Measurements from ENCODE around the gene TNFAIP1. TPM values are rescaled to one million over a fixed set of nuclear protein-coding genes. Genes with fewer than 3 reads are reported as not detected.
A peak's percentile ranks its signal among the peaks of the same experiment; 100 is the strongest.

TNFAIP1 gene
- total and polyA plus RNA-seq, 5 donors from 2014 or later: 6.5 to 15.7 (median 9.7) TPM

DNA sequence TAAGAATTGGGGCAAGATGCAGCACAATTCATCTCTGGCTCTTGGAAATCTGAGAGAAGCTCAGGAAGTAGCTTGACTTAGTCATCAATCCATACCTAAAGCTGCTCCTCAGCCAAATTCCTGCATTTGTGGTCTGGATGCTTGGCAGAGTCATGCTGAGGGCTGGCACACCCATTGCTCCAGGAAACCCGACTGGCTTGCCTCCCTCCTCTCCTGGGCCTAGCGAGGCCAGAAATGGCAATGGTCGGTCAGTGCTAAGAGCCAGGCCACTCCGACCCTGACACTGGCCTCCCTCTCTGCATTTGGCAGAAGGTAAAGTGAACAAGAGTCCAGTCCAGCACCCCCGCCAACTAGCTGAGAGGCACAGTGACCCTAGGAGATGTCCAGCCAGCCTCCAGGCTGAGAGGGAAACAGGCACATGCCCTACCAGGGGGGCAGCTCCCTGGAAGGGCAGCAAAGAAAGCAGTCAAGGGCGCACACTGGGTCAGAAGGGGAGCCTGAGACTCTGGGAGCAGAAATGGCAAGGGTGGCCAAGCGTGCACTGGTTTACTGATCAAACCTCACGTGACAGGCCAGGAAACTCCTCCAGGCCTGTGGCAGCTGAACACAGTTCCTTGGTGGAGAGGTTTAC is 11.8 kb downstream of the TNFAIP1 start:
- H3K27me3 Mint-ChIP-seq: no peaks in the 10 kb centered on the region
- DNase-seq (no peak), ATAC-seq (ENCODE audit: low read depth in 2 of 2) (no peak)
- no peak overlapping the region for H3K4me3 Mint-ChIP-seq
- H3K9me3 Mint-ChIP-seq: no peaks in the 10 kb centered on the region
- Histone ChIP-seq H3K4me3 (ENCODE audit: low read depth, low read length) (no peak overlapping the region), H3K27ac (ENCODE audit: insufficient read depth, low read length, poor library complexity, severe bottlenecking) (no peak overlapping the region), H3K27me3 (ENCODE audit: control insufficient read depth, insufficient read depth, low read length) (no peaks in the 10 kb centered on the region), H3K9me3 (ENCODE audit: control insufficient read depth in 2 of 2, low read length in 2 of 2) (no peaks in the 10 kb centered on the region), H3K4me1 (ENCODE audit: control insufficient read depth, insufficient read depth, low read length, poor library complexity, severe bottlenecking) (no peaks in the 10 kb centered on the region), H3K36me3 (ENCODE audit: control insufficient read depth, insufficient read depth, low read length) (peaks cover 90% of the 10 kb centered on the region)
- H3K36me3 Mint-ChIP-seq: peaks cover 29% of the 10 kb centered on the region
- no peaks in the 10 kb centered on the region for H3K4me1 Mint-ChIP-seq
- no peak overlapping the region for H3K27ac Mint-ChIP-seq

DNA sequence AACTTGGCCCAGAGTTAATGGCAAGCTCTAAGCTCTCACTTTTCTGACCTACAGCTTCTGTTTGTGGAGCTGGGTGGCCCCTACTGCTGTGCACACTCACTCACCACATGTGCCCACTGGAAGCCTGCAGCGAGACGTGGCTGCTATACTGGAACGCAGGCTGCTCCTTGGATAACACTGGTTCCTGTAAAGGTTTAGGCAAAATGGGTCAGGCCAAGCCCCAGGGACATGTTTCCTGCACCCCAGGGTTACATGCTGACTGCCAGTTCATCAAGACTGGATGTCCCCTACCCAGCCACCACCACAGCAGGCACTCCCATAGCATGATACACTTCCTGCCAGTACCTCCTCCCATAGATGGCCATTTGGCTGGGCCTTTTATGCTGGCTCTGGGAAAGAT is 13.4 kb downstream of the TNFAIP1 start:
- Mint-ChIP-seq H3K9me3 (no peaks in the 10 kb centered on the region), H3K27ac (no peak overlapping the region), H3K4me3 (no peak overlapping the region), H3K27me3 (no peaks in the 10 kb centered on the region), H3K36me3 (peaks cover 27% of the 10 kb centered on the region), H3K4me1 (no peaks in the 10 kb centered on the region)
- Histone ChIP-seq H3K27me3 (ENCODE audit: control insufficient read depth, insufficient read depth, low read length) (no peaks in the 10 kb centered on the region), H3K4me1 (ENCODE audit: control insufficient read depth, insufficient read depth, low read length, poor library complexity, severe bottlenecking) (no peaks in the 10 kb centered on the region), H3K4me3 (ENCODE audit: low read depth, low read length) (no peak overlapping the region), H3K27ac (ENCODE audit: insufficient read depth, low read length, poor library complexity, severe bottlenecking) (no peak overlapping the region), H3K9me3 (ENCODE audit: control insufficient read depth in 2 of 2, low read length in 2 of 2) (no peaks in the 10 kb centered on the region), H3K36me3 (ENCODE audit: control insufficient read depth, insufficient read depth, low read length) (peaks cover 85% of the 10 kb centered on the region)
- DNase-seq: no peak
- no peak for ATAC-seq (ENCODE audit: low read depth in 2 of 2)

DNA sequence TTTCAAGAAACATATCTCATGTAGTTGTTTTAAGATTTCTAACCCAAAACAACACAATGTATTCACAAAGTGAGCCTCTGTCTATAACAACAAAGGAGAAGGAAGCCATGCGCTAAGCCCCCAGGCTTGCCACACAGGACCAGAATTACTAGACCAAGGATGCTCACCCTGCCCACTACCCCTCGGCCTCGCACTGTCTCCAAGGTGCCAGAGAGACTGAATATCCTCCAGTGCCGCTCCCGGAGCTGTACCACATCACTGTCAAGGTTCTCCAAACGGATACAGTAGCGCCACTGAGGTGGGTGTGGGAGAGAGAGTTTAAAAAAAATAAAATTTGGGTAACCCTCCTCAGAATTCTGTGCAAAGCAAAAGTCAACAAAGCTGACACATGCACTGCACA is 14.7 kb downstream of the TNFAIP1 start:
- Histone ChIP-seq H3K4me1 (ENCODE audit: control insufficient read depth, insufficient read depth, low read length, poor library complexity, severe bottlenecking) (no peaks in the 10 kb centered on the region), H3K4me3 (ENCODE audit: low read depth, low read length) (no peak overlapping the region), H3K9me3 (ENCODE audit: control insufficient read depth in 2 of 2, low read length in 2 of 2) (no peaks in the 10 kb centered on the region), H3K27me3 (ENCODE audit: control insufficient read depth, insufficient read depth, low read length) (no peaks in the 10 kb centered on the region), H3K36me3 (ENCODE audit: control insufficient read depth, insufficient read depth, low read length) (peaks cover 77% of the 10 kb centered on the region), H3K27ac (ENCODE audit: insufficient read depth, low read length, poor library complexity, severe bottlenecking) (no peak overlapping the region)
- Mint-ChIP-seq H3K4me1 (peaks cover 0 to 5% (median 0%) of the 10 kb centered on the region in 4 donors), H3K27me3 (no peaks in the 10 kb centered on the region), H3K9me3 (no peaks in the 10 kb centered on the region), H3K4me3 (no peak overlapping the region), H3K36me3 (peaks cover 31% of the 10 kb centered on the region), H3K27ac (no peak overlapping the region)
- DNase-seq: no peak
- ATAC-seq (ENCODE audit: low read depth in 2 of 2): no peak

DNA sequence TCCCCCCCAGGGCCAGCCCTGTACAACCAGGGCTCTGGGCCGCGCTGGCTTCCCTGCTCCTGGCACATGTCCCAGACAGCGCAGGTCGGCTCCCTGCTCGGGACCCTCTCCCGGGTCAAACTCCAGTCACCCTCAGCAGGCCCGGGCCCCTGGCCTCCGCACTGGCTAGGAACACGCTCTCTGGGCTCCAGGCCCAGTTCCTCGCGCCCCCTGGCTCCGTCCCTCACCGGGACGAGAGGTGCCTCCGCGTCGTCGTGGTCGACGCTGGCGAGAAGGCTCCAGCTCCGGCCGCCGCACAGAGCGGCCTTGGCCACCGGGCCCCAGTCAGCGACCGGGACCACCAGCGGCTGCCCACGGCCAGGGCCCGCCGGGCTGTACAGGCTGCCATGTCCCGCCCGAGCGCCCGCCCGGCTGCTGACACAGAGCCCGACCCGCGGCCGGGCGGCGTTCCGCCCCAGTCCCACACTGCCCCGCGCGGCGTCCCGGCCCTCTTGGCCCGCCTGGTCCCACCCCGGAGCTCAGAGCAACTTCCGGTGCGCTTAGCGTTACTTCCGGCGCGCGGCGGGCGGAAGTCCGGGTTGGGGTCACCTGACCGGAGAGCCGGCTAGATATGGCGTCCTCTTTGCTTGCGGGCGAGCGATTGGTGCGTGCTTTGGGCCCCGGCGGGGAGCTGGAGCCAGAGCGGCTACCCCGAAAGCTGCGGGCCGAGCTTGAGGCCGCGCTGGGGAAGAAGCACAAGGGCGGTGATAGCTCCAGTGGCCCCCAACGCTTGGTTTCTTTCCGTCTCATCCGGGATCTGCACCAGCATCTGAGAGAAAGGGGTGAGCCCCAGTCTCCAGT is 21.7 kb downstream of the TNFAIP1 start, which contains the start of gene POLDIP2:
Gene POLDIP2, minus strand, starts transcription at position 467 of the 840 bp plus-strand sequence. Its CDS starts 79 bp downstream, at position 388.
- H3K9me3 Mint-ChIP-seq: no peaks in the 10 kb centered on the region
- H3K4me3 ChIP-seq (ENCODE audit: low read depth, low read length): peak within 1 kb of the TSS; percentile 95

DNA sequence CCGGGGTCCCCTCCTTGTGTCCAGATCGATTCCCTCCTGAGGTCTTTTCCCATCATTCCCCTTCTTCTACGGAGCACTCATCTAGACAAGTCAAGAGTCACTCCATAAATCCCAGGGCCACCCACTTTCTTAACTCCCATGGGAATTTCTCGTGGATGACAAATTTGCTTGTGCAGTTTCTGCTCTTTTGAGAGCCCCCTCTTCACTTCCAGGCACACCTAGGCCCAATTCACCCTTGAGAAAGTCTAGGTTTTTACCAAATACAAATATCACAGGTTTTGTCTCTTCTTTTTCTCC is 22.3 kb downstream of the TNFAIP1 start:
- H3K36me3 ChIP-seq (ENCODE audit: control insufficient read depth, insufficient read depth, low read length): peaks cover 46% of the 10 kb centered on the region
- no peaks in the 10 kb centered on the region for H3K27me3 ChIP-seq (ENCODE audit: control insufficient read depth, insufficient read depth, low read length)
- H3K4me3 ChIP-seq (ENCODE audit: low read depth, low read length): peak overlapping the region; percentile 95
- Mint-ChIP-seq H3K4me3 (peak overlapping the region; percentile 89 to 97 (median 95)), H3K27ac (peak overlapping the region; percentile 95 to 97 (median 95)), H3K9me3 (no peaks in the 10 kb centered on the region), H3K36me3 (peaks cover 21% of the 10 kb centered on the region), H3K27me3 (peaks cover 5% of the 10 kb centered on the region), H3K4me1 (peaks cover 0 to 34% (median 21%) of the 10 kb centered on the region in 4 donors)
- no peak for DNase-seq
- H3K4me1 ChIP-seq (ENCODE audit: control insufficient read depth, insufficient read depth, low read length, poor library complexity, severe bottlenecking): peaks cover 24% of the 10 kb centered on the region
- H3K27ac ChIP-seq (ENCODE audit: insufficient read depth, low read length, poor library complexity, severe bottlenecking): peak overlapping the region; percentile 83
- H3K9me3 ChIP-seq (ENCODE audit: control insufficient read depth in 2 of 2, low read length in 2 of 2): no peaks in the 10 kb centered on the region
- ATAC-seq (ENCODE audit: low read depth in 2 of 2): no peak

More for the DNA sequence above, 21.7 kb downstream of the TNFAIP1 start, which contains the start of gene POLDIP2:
- Mint-ChIP-seq H3K4me1 (peaks cover 0 to 34% (median 21%) of the 10 kb centered on the region in 4 donors), H3K4me3 (peak within 1 kb of the TSS; percentile 89 to 97 (median 95)), H3K36me3 (peaks cover 22% of the 10 kb centered on the region), H3K27ac (peak within 1 kb of the TSS; percentile 95 to 97 (median 95)), H3K27me3 (peaks cover 5% of the 10 kb centered on the region)
- Histone ChIP-seq H3K4me1 (ENCODE audit: control insufficient read depth, insufficient read depth, low read length, poor library complexity, severe bottlenecking) (peaks cover 24% of the 10 kb centered on the region), H3K36me3 (ENCODE audit: control insufficient read depth, insufficient read depth, low read length) (peaks cover 43% of the 10 kb centered on the region), H3K27ac (ENCODE audit: insufficient read depth, low read length, poor library complexity, severe bottlenecking) (peak within 1 kb of the TSS; percentile 83), H3K9me3 (ENCODE audit: control insufficient read depth in 2 of 2, low read length in 2 of 2) (no peaks in the 10 kb centered on the region), H3K27me3 (ENCODE audit: control insufficient read depth, insufficient read depth, low read length) (no peaks in the 10 kb centered on the region)
- DNase-seq (peak; percentile 94 to 97 (median 96)), ATAC-seq (ENCODE audit: low read depth in 2 of 2) (peak; percentile 99 to 100)

DNA sequence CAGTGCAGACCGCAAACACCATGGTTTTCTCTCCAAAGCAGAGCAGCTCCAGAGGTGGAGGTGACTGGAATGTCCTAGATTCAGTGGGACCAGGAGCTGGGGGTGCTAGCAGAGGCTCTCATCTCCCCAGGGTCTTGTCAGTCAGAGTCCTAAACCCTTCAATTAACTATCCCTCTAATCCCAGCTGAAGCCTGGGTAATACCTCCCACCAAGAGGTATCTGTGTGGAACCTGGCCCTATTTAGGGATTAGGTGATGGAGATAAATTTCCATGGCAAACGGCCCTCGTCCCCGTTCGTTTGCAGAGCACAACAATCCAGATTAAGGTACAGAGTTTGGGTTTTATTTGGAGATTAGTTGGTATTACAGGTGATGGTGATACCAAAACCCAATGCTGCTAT is 27.6 kb downstream of the TNFAIP1 start:
- H3K4me1 Mint-ChIP-seq: peaks cover 0 to 7% (median 4%) of the 10 kb centered on the region in 4 donors
- H3K36me3 ChIP-seq (ENCODE audit: control insufficient read depth, insufficient read depth, low read length): peaks cover 51% of the 10 kb centered on the region
- DNase-seq (no peak), ATAC-seq (ENCODE audit: low read depth in 2 of 2) (no peak)
- peaks cover 11% of the 10 kb centered on the region for H3K36me3 Mint-ChIP-seq
- H3K27ac ChIP-seq (ENCODE audit: insufficient read depth, low read length, poor library complexity, severe bottlenecking): no peak overlapping the region
- no peak overlapping the region for H3K4me3 ChIP-seq (ENCODE audit: low read depth, low read length)
- H3K4me1 ChIP-seq (ENCODE audit: control insufficient read depth, insufficient read depth, low read length, poor library complexity, severe bottlenecking): peaks cover 5% of the 10 kb centered on the region
- no peaks in the 10 kb centered on the region for H3K27me3 ChIP-seq (ENCODE audit: control insufficient read depth, insufficient read depth, low read length)
- H3K9me3 ChIP-seq (ENCODE audit: control insufficient read depth in 2 of 2, low read length in 2 of 2): no peaks in the 10 kb centered on the region
- H3K27me3 Mint-ChIP-seq: no peaks in the 10 kb centered on the region
- no peak overlapping the region for H3K27ac Mint-ChIP-seq
- H3K9me3 Mint-ChIP-seq: no peaks in the 10 kb centered on the region
- H3K4me3 Mint-ChIP-seq: no peak overlapping the region

DNA sequence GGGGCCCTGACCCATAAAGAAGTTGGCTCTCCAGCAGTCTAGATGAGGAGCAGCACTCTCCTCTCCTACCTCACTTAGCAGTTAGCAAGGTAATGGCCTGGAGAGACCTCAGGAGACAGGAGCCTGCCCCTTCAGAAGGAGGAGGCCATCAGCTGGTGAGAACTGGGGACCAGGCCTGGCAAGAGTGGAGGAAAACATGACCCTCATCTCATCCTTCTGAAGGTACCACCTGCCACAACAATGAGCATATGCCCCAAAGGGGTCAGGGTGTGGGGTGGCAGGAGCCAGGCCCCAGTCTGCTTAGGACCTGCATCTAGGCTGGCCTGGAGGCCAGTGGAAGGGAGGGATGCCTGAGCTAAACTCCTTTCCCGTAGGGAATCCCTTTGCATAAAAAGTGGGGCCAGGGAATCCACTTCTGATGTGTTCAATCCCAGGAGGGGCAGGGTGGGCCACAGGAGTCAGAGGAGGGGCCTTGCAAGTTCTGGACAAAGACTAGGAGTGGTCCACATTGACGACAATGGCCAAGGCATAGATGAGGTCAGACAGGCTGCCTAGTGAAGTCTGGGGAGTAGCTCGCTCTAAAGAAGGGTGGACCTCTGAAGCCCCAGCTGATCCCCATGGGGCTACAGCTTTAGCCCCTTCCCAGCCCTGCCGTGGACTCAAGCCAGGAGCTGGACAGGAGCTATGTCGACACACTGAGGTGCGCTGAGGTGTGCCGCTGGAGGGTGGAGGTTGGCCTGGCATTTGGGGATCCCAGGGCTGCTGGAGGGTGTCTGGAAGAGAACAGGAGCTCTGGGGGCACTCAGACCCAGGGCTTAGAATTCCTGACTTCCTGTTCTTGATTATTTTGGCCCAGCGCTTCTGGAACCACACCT is 28.5 kb downstream of the TNFAIP1 start:
- DNase-seq: no peak
- no peaks in the 10 kb centered on the region for H3K27me3 ChIP-seq (ENCODE audit: control insufficient read depth, insufficient read depth, low read length)
- no peak overlapping the region for H3K4me3 ChIP-seq (ENCODE audit: low read depth, low read length)
- Mint-ChIP-seq H3K4me1 (peaks cover 0 to 3% (median 1%) of the 10 kb centered on the region in 4 donors), H3K9me3 (no peaks in the 10 kb centered on the region), H3K27me3 (no peaks in the 10 kb centered on the region), H3K27ac (no peak overlapping the region), H3K4me3 (no peak overlapping the region), H3K36me3 (peaks cover 11% of the 10 kb centered on the region)
- ATAC-seq (ENCODE audit: low read depth in 2 of 2): no peak
- no peaks in the 10 kb centered on the region for H3K4me1 ChIP-seq (ENCODE audit: control insufficient read depth, insufficient read depth, low read length, poor library complexity, severe bottlenecking)
- H3K27ac ChIP-seq (ENCODE audit: insufficient read depth, low read length, poor library complexity, severe bottlenecking): no peak overlapping the region
- peaks cover 51% of the 10 kb centered on the region for H3K36me3 ChIP-seq (ENCODE audit: control insufficient read depth, insufficient read depth, low read length)
- no peaks in the 10 kb centered on the region for H3K9me3 ChIP-seq (ENCODE audit: control insufficient read depth in 2 of 2, low read length in 2 of 2)
